SU-DHL-6 (cell line): ENCODE measurements around the gene CD1C.

Experiments used
- H2AFZ ChIP-seq: fragments of 200-600 bp; sonication (generic); 2 replicates; pipeline ENCODE4 v1.6.1; 2014; ENCODE audit warnings: low read depth, mild to moderate bottlenecking, moderate library complexity, mixed read lengths, antibody characterized with exemption, low read length; ENCODE audit not compliant: severe bottlenecking
- H3F3A ChIP-seq: fragments of 200-600 bp; shearing (Covaris generic); 2 replicates; pipeline ENCODE4 v1.6.0; 2016; ENCODE audit warnings: antibody characterized with exemption, mild to moderate bottlenecking; ENCODE audit not compliant: insufficient read depth
- H3K27ac ChIP-seq: fragments of 200-600 bp; sonication (generic); 2 replicates; pipeline ENCODE4 v1.5.1; 2016; ENCODE audit warnings: low read depth, mild to moderate bottlenecking, low read length, moderate library complexity, mixed read lengths
- H3K27me3 ChIP-seq: fragments of 200-600 bp; sonication (generic), shearing (Covaris generic); 2 replicates; pipeline ENCODE4 v1.6.0; 2014; ENCODE audit warnings: mild to moderate bottlenecking, low read length
- H3K36me3 ChIP-seq: fragments of 200-600 bp; sonication (generic); 2 replicates; pipeline ENCODE4 v1.6.1; 2014; ENCODE audit warnings: mild to moderate bottlenecking, low read length, mixed read lengths
- H3K4me2 ChIP-seq: fragments of 300-600, 200-600 bp; shearing (Covaris generic), sonication (generic); 2 replicates; pipeline ENCODE4 v1.6.0; 2014; ENCODE audit warnings: low read length, low read depth, mild to moderate bottlenecking; ENCODE audit not compliant: poor library complexity, severe bottlenecking
- H3K4me3 ChIP-seq: fragments of 200-600 bp; sonication (generic); 2 replicates; pipeline ENCODE4 v1.5.1; 2014; ENCODE audit warnings: antibody characterized with exemption, low read length, mild to moderate bottlenecking, mixed read lengths; ENCODE audit not compliant: insufficient read depth, poor library complexity, severe bottlenecking
- H3K79me2 ChIP-seq: fragments of 200-600 bp; sonication (generic); 2 replicates; pipeline ENCODE4 v1.6.1; 2014; ENCODE audit warnings: mild to moderate bottlenecking, low read length, moderate library complexity; ENCODE audit not compliant: insufficient read depth
- H3K9ac ChIP-seq: fragments of 200-600 bp; sonication (generic); 2 replicates; pipeline ENCODE4 v1.7.0; 2014; ENCODE audit warnings: mild to moderate bottlenecking, low read length
- H3K9me2 ChIP-seq: fragments of 200-600 bp; sonication (generic); replicated peaks from 2 replicates; pipeline ENCODE4 v1.6.1; 2014; ENCODE audit warnings: low read length; ENCODE audit not compliant: insufficient read depth
- H3K9me3 ChIP-seq: fragments of 200-600 bp; sonication (generic); 2 replicates; pipeline ENCODE4 v1.6.1; 2014; ENCODE audit warnings: low read length, mixed read lengths; ENCODE audit not compliant: insufficient read depth
- H4K20me1 ChIP-seq: fragments of 200-600 bp; sonication (generic); 2 replicates; pipeline ENCODE4 v1.6.1; 2014; ENCODE audit warnings: low read depth, mild to moderate bottlenecking, antibody characterized with exemption, low read length, moderate library complexity, mixed read lengths
- EZH2phosphoT487 ChIP-seq: fragments of 200-600 bp; sonication (generic), shearing (Covaris generic); conservative IDR thresholded peaks from 2 replicates; pipeline ENCODE4 v1.6.1; 2018; ENCODE audit warnings: mild to moderate bottlenecking, antibody characterized with exemption, low read length, moderate library complexity, mixed read lengths
- TF ChIP-seq, protein P1 (sequence below): fragments of 200-600 bp; sonication (generic); IDR thresholded peaks from one replicate; pipeline ENCODE4 v1.5.1; 2017; ENCODE audit warnings: antibody characterized with exemption, mild to moderate bottlenecking, low read length, moderate library complexity; ENCODE audit not compliant: insufficient read depth, poor library complexity, severe bottlenecking

Gene CD1C

DNA sequence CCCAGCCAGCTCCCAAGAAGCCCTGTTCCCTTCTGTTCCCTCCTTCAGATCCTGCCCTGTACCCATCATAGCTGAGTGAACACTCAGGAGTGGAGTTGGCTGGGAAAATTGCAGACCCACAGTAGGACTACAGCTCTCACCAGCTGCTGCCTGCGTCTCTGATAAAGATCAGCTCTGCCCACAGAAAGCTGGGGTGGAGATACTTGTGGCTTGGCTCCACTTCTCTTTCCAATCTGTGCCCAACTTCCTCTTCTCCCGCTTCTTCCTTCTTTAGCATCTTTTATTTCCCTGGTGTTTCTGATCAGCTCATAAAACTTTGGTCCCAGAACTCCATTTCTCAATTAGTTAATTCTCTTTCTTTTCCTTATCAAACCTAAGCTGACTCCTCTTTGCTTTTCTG lies 41.0 kb upstream of the CD1C start:
- Histone ChIP-seq H4K20me1 (no peaks in the 10 kb centered on the region), H3F3A (no peaks in the 10 kb centered on the region), H3K9me2 (no peaks in the 10 kb centered on the region), H3K9me3 (no peaks in the 10 kb centered on the region), H3K36me3 (no peaks in the 10 kb centered on the region), H3K9ac (no peak overlapping the region), H3K79me2 (no peaks in the 10 kb centered on the region), H2AFZ (no peak overlapping the region), H3K27ac (no peak overlapping the region), H3K4me3 (no peak overlapping the region), H3K4me2 (peak overlapping the region; percentile 33), H3K27me3 (no peaks in the 10 kb centered on the region)
- TF ChIP-seq, protein P1, sequence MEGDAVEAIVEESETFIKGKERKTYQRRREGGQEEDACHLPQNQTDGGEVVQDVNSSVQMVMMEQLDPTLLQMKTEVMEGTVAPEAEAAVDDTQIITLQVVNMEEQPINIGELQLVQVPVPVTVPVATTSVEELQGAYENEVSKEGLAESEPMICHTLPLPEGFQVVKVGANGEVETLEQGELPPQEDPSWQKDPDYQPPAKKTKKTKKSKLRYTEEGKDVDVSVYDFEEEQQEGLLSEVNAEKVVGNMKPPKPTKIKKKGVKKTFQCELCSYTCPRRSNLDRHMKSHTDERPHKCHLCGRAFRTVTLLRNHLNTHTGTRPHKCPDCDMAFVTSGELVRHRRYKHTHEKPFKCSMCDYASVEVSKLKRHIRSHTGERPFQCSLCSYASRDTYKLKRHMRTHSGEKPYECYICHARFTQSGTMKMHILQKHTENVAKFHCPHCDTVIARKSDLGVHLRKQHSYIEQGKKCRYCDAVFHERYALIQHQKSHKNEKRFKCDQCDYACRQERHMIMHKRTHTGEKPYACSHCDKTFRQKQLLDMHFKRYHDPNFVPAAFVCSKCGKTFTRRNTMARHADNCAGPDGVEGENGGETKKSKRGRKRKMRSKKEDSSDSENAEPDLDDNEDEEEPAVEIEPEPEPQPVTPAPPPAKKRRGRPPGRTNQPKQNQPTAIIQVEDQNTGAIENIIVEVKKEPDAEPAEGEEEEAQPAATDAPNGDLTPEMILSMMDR, result no peak
- TF ChIP-seq EZH2phosphoT487, result no peak

DNA sequence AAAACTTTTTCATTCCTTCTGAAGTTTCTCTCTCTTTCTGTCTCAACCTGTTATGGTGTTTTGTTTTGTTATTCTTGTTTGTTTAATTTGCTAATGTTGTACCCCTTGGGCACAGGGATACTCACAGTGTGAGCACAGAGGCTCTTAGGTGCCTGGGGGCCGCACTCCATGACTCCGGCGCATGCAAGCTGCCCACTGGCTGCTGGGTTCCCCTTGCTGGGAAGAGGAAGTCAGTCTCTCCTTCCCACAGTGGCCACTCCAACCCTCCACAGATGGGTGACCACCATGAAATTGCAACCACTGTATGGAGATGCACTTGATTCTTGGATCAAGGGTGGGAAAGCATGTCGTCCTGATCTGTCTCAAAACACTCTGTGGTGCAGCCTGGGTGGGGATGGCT lies 40.1 kb upstream of the CD1C start:
- H4K20me1 ChIP-seq, result no peaks in the 10 kb centered on the region
- no peaks in the 10 kb centered on the region for H3K9me3 ChIP-seq
- H3K9ac ChIP-seq, result no peak overlapping the region

DNA sequence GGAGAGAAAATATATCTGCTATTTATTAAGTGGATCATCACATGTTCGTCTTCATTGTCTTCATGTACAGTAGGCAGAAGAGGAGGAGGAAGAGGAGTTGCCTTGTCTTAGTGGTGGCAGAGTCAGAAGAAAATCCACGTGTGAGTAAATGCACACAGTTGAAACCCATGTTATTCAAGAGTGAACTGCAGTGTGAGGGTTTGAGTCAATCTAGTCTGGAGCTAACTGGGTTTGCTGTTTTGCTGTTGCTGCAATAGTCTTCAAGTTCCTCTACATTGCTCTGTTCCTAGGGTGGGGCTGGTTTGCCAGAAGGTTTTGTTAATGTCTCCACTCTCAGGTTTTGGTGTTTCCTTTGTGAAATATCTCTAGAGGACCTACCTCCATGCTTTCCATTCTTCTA lies 38.6 kb upstream of the CD1C start:
- no peaks in the 10 kb centered on the region for H3K27me3 ChIP-seq
- H3K9me3 ChIP-seq, result no peaks in the 10 kb centered on the region
- no peaks in the 10 kb centered on the region for H4K20me1 ChIP-seq
- no peak overlapping the region for H3K4me2 ChIP-seq
- H3K9ac ChIP-seq, result no peak overlapping the region
- no peaks in the 10 kb centered on the region for H3K79me2 ChIP-seq
- no peak overlapping the region for H2AFZ ChIP-seq
- H3K27ac ChIP-seq, result no peak overlapping the region
- H3K4me3 ChIP-seq, result no peak overlapping the region
- TF ChIP-seq EZH2phosphoT487, result no peak
- TF ChIP-seq, protein P1, result no peak
- no peaks in the 10 kb centered on the region for H3F3A ChIP-seq
- H3K9me2 ChIP-seq, result no peaks in the 10 kb centered on the region
- H3K36me3 ChIP-seq, result no peaks in the 10 kb centered on the region

More for the DNA sequence above, 40.1 kb upstream of the CD1C start:
- Histone ChIP-seq H3K79me2 (no peaks in the 10 kb centered on the region), H3K27ac (no peak overlapping the region), H3K4me2 (no peak overlapping the region), H3K27me3 (no peaks in the 10 kb centered on the region), H3K36me3 (no peaks in the 10 kb centered on the region), H2AFZ (no peak overlapping the region), H3F3A (no peaks in the 10 kb centered on the region), H3K4me3 (no peak overlapping the region), H3K9me2 (no peaks in the 10 kb centered on the region)
- TF ChIP-seq, protein P1, result no peak
- no peak for TF ChIP-seq EZH2phosphoT487
